NT2/D1 (cell line): ENCODE measurements around the gene ZIM2.

ENCODE experiments used
- DNase-seq: peaks from one replicate; pipeline ENCODE4 v3.0.0-alpha.2; 2011; ENCODE audit warnings: low read depth, low spot score
- H3K27me3 ChIP-seq: 2 replicates; pipeline ENCODE4 v1.6.0; 2011; ENCODE audit warnings: mild to moderate bottlenecking; ENCODE audit not compliant: insufficient read length, insufficient read depth
- H3K36me3 ChIP-seq: 2 replicates; pipeline ENCODE4 v1.6.1; 2011; ENCODE audit warnings: mild to moderate bottlenecking, low read length, mixed read lengths; ENCODE audit not compliant: insufficient read depth, insufficient read length
- H3K4me1 ChIP-seq: 2 replicates; pipeline ENCODE4 v1.5.1; 2011; ENCODE audit not compliant: insufficient read depth, insufficient read length
- H3K4me3 ChIP-seq: 2 replicates; pipeline ENCODE4 v1.5.1; 2011; ENCODE audit warnings: low read depth; ENCODE audit not compliant: insufficient read length
- H3K9ac ChIP-seq: 2 replicates; pipeline ENCODE4 v1.6.0; 2011; ENCODE audit warnings: low read depth; ENCODE audit not compliant: insufficient read length
- H3K9me3 ChIP-seq: 2 replicates; pipeline ENCODE4 v1.5.1; 2011; ENCODE audit warnings: mild to moderate bottlenecking, low read length; ENCODE audit not compliant: insufficient read depth
- SUZ12 ChIP-seq: IDR thresholded peaks from 2 replicates; pipeline ENCODE4 v1.6.1; 2011; ENCODE audit not compliant: insufficient read length, insufficient read depth; ENCODE audit errors: extremely low read depth
- YY1 ChIP-seq: IDR thresholded peaks from 2 replicates; pipeline ENCODE4 v1.6.1; 2011; ENCODE audit not compliant: insufficient read length, insufficient read depth
- ZNF274 ChIP-seq: IDR thresholded peaks from 2 replicates; pipeline ENCODE4 v1.6.1; 2011; ENCODE audit warnings: mild to moderate bottlenecking, low read depth, low read length

Gene ZIM2

DNA sequence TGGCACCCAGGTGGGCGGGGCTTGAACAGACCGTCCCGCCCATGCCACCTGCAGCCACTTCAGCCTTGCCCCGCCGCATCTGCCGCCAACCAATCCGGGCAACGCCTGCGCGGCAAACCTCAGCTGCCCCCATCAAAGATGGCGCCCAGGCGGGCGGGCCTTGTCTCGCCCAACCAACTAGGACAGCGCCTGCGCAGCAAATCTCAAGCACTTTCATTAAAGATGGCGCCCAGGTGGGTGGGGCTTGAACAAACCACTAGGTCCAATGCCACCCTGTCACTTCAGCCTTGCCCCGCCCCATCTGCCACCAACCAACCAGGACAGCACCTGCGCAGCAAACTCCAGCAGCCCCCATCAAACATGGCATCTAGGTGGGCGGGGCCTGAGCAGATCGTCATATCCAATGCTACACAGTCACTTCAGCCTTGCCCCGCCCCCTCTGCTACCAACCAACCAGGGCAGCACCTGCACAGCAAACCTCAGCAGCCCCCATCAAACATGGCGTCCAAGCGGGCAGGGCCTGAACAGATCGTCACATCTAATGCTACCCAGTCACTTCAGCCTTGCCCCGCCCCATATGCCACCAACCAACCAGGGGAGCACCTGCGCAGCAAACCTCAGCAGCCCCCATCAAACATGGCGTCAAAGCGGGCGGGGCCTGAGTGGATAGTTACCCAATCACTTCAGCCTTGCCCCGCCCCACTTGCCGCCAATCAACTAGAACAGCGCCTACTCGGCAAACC lies 1.4 kb downstream of the ZIM2 start:
- Histone ChIP-seq H3K36me3 (peaks cover 21% of the 10 kb centered on the region), H3K4me3 (peak overlapping the region; percentile 93), H3K27me3 (no peaks in the 10 kb centered on the region), H3K9me3 (no peaks in the 10 kb centered on the region), H3K9ac (peak overlapping the region; percentile 50), H3K4me1 (no peaks in the 10 kb centered on the region)
- DNase-seq: peak; percentile 97
- TF ChIP-seq SUZ12 (no peak), YY1 (peak; percentile 95)

DNA sequence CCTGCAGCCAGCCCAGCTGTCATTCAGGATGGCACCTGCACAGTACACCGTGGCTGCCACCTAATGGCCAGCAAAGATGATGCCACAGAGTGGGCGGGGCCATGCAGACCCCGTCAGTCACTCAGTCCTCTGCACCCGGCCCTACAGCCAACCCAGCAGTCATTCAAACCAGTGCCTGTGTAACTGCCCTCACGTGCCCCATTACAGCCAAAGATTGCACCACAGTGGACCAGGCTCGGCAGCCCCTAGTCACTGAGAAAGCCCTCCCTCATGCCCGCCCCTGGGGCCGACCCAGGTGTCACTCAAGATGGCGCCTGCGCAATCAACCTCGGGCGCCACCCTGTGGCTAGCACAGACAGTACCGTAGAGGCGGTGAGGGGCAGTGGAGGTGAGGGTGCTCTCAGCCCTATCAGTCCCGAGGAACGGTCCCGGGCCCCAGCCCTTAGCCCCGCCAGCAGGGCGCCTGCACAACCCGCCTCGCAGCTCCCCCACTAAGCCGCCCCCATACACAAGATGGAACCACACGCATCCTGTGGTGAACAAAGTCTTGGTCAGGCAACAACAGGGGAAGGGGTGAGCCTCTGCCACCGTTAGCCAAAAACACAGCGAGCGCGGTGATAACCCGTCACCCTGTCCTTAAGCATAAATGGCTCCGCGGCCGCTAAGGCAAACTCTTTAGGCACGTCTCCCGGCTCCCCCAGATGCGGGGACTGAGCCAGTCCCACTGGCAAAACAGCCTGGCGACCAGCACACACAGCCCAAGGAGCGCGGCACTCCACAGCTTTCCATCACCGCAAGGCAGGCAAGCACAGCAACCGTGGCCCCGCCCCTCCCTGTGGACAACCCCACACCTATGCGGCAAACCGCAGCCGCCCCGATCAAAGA lies 2.3 kb downstream of the ZIM2 start:
- H3K9me3 ChIP-seq: no peaks in the 10 kb centered on the region
- no peaks in the 10 kb centered on the region for H3K4me1 ChIP-seq
- H3K4me3 ChIP-seq: peak overlapping the region; percentile 93
- TF ChIP-seq YY1: peak; percentile 51
- TF ChIP-seq SUZ12: no peak
- peak; percentile 70 for DNase-seq
- H3K9ac ChIP-seq: peak overlapping the region; percentile 87
- peaks cover 27% of the 10 kb centered on the region for H3K36me3 ChIP-seq
- no peaks in the 10 kb centered on the region for H3K27me3 ChIP-seq

DNA sequence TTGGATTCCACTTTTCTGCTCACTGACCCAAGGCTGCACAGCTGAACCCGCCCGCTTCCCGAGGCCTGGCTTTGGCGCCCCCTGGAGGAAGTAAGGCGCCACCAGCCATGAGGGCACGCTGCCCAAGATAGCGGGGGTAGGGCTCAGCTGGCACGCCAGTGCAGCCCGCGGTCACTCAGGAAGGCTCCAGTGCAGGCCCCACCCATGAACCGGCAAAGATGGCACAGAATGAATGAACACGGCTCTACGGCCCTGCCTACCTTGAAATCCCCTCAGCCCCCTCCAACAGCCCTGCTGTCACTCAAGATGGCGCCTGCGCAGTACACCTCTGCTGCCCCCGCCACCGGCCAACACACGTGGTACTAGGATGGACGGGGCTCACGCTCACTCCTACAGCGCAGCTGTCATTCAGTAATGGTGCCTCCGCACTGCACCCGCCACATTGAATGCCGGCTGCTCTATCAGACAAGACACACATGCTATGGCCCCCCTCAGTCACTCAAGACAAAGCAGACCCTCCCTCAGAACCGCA lies 3.0 kb downstream of the ZIM2 start:
- TF ChIP-seq YY1: no peak
- TF ChIP-seq SUZ12: no peak
- no peak for TF ChIP-seq ZNF274
- peak; percentile 66 for DNase-seq
- Histone ChIP-seq H3K36me3 (peaks cover 33% of the 10 kb centered on the region), H3K27me3 (no peaks in the 10 kb centered on the region), H3K4me3 (peak overlapping the region; percentile 93), H3K9me3 (no peaks in the 10 kb centered on the region), H3K9ac (peak overlapping the region; percentile 87), H3K4me1 (no peaks in the 10 kb centered on the region)

DNA sequence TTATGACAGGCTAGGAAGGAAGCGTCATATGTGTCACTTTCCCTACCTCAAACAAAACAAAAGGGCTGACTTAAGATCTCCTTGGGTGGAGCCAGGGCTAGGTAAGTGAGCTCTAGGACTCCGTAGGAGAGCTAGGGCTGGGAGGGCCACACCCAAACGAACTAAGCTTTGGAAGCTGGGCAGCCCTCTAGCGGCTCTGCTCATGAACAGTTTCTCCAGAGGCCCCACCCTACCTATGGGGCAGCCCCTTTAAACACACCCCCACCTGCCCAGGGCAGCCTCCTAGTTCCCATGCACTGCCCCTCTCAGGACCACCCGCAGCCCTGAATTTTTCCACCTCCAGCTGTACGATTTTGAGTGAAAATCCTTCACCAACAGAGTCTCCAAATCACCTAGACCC lies 3.5 kb downstream of the ZIM2 start:
- no peak for DNase-seq
- H3K4me3 ChIP-seq: peak overlapping the region; percentile 93
- peaks cover 39% of the 10 kb centered on the region for H3K36me3 ChIP-seq
- no peaks in the 10 kb centered on the region for H3K27me3 ChIP-seq
- H3K4me1 ChIP-seq: no peaks in the 10 kb centered on the region
- no peaks in the 10 kb centered on the region for H3K9me3 ChIP-seq
- no peak for TF ChIP-seq YY1
- no peak for TF ChIP-seq SUZ12
- TF ChIP-seq ZNF274: no peak
- peak overlapping the region; percentile 65 for H3K9ac ChIP-seq

DNA sequence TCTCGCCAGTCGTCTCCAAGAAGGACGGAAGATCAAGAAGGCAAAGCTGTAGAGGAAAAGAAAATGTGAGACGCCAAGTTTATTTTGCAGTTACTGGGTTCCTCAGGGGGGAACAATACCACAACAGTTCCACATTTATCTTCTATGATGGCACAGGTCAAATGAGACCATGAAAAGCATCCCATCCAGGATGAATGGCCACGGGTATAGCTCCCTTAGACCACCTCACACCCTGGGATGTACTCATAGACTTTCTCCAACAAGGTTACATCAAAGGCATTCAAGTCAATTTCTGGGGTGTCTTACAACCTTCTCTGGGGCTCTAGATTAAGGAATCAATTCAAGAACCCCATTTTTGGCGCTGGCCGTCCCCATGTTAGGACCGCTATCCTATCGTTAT lies 4.5 kb downstream of the ZIM2 start:
- H3K4me3 ChIP-seq: no peak overlapping the region
- H3K27me3 ChIP-seq: no peaks in the 10 kb centered on the region
- peaks cover 42% of the 10 kb centered on the region for H3K36me3 ChIP-seq
- no peak overlapping the region for H3K9ac ChIP-seq
- no peaks in the 10 kb centered on the region for H3K4me1 ChIP-seq
- H3K9me3 ChIP-seq: no peaks in the 10 kb centered on the region
- no peak for DNase-seq
- TF ChIP-seq YY1: no peak
- no peak for TF ChIP-seq SUZ12
- no peak for TF ChIP-seq ZNF274

DNA sequence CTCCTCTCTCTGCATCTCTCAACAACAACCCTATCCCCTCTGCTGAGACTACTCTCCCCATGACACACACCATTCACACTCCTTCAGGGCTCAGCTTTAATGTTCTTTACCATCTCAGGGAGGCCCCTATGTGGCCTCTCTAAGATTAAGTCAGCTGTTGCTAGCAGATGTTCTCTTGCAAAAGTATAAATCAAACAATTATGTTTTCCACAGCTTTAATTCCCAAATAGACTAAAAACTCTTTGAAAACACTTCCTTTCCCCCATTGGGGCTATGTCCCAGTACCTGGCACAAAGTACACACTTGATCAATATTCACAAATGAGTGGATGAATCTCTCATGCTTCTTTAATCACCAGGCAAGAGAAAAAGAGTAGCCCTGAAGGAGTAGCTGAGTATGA lies 5.1 kb downstream of the ZIM2 start:
- Histone ChIP-seq H3K4me1 (no peaks in the 10 kb centered on the region), H3K4me3 (no peak overlapping the region), H3K9me3 (no peaks in the 10 kb centered on the region), H3K27me3 (no peaks in the 10 kb centered on the region), H3K9ac (no peak overlapping the region), H3K36me3 (peaks cover 42% of the 10 kb centered on the region)
- TF ChIP-seq YY1 (no peak), SUZ12 (no peak), ZNF274 (no peak)
- DNase-seq: no peak
